ENCODE results near the gene DPM2.

Gene DPM2

DNA sequence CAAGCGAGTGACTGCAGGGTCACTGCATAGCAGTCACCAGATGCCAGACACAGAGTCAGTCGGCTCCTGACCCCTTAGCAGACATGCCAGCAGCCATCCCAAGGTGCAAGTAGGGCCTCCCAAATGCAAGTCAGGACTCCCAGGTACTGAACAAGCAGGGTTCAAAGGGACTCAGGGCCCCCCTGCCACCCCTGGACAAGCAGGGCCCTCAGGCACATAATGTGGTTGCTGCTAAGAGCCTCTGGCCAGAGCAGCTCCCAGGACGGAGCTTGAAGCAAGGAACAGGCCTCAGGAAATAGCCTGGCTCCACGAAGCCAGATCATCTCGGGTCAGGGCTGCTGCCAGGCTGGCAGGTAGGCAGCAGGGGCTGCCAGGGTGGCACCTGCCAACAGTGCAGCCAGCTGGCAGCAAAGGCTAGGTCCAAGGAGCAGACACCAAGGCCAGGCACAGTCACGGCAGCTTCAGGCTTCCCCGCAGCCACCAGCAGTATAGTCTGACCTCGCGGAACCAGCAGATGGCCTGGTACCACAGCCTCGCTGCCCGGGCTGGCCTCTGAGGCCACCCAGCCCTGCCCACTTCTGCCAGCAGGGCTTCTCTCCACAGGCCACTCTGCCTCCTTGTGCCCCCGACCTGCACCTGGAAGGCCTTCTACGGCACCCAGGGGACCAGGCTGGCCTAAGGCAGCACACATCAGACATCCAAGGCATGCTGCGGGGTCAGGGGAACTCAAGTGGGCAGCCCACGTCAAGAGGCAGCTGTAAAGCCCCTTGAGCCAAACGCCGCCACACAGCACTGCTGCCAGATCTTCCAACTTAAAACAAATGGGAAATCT lies 35.7 kb upstream of the DPM2 start:
- DNase-seq (ENCODE audit: low read depth, low spot score), result no peak

DNA sequence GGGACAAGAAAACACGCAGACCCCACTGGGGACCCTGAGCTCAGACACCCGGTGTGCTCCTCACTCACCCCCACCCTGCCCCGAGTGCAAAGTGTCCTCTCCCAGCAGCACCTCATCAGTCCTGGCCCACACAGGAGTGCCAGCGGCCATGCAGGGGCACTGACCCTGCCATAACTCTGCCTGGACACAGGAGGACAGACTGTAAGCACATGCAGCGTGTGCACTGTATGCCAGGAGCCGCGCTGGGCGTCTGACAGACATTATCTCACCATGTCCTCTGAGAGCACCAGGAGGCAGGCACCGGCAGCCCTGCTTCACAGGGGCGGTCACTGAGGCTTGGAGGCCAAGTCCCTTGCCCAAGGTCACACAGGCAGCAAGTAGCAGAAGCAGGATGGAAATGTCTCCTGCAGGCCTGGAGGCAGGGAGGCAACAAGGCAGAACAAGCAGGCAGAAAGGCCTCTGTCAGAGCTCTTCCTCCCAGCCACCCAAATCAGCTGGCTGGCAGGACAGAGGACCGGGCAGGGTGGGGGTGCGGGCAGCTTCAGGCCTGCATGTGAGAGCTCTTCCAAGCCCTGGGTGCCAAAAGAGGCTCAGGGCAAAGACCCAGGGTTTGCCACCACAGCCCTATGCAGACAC lies 34.7 kb upstream of the DPM2 start:
- no peak for DNase-seq (ENCODE audit: low read depth, low spot score)

- no peak for DNase-seq (ENCODE audit: low read depth, low spot score)
Observed at GRCh38 chr9:127971357-127972235, 33.9 kb upstream of the DPM2 start.

GRCh38 chr9:127970401-127971313 lies 33.0 kb upstream of the DPM2 start:
- peak; percentile 46 for DNase-seq (ENCODE audit: low read depth, low spot score)

- no peak for DNase-seq (ENCODE audit: low read depth, low spot score)
Observed at GRCh38 chr9:127968700-127969383, 31.2 kb upstream of the DPM2 start.

DNA sequence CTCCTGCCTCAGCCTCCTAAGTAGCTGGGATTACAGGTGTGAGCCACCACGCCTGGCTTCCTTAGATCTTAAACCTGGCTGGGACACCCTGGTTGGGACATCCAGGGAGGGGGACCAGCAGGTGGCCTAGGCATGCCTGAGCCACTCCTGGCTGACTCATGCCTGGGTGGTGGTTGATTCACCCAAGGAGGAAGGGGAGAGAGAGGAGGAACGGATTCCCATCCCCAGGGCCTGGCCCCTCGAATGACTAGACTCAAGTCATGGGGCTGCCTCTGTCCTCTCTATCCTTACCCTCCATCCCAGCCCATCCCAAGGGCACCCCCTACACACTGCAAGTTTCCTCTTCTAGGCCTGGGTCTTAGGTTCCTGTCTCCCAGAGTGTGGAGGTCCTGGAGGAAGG lies 30.4 kb upstream of the DPM2 start:
- no peak for DNase-seq (ENCODE audit: low read depth, low spot score)

DNA sequence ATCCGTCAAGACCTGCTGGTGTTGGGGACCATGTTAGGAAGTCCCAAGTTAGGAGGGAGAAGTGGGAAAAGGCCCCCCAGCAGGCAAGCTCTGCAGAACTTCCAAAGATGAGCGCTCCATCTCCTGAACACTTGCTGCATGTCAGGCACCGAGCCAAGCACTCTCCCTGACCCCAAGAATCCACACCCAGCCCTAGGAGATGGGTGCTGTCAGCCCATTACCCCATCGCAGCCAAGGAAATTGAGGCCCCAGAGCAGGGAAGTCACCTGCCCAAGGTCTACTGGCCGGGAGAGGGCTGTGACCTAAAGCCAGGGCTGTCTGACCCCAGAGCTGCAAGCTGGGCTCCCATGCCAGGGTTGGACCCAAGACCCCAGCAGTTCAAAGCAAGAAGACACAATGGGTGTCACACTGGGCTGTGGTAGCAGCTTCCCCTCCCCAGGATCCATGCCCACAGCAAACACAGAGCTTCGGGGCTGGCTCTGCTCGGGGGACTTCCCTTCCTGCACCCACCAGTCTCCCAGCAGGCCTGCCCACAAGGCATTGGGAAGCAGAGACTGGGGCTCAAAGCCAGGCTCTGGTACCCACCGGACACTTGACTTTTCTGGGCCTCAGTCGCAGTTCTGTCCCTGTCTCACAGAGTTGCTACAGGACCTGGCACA lies 29.6 kb upstream of the DPM2 start:
- DNase-seq (ENCODE audit: low read depth, low spot score), result no peak

DNA sequence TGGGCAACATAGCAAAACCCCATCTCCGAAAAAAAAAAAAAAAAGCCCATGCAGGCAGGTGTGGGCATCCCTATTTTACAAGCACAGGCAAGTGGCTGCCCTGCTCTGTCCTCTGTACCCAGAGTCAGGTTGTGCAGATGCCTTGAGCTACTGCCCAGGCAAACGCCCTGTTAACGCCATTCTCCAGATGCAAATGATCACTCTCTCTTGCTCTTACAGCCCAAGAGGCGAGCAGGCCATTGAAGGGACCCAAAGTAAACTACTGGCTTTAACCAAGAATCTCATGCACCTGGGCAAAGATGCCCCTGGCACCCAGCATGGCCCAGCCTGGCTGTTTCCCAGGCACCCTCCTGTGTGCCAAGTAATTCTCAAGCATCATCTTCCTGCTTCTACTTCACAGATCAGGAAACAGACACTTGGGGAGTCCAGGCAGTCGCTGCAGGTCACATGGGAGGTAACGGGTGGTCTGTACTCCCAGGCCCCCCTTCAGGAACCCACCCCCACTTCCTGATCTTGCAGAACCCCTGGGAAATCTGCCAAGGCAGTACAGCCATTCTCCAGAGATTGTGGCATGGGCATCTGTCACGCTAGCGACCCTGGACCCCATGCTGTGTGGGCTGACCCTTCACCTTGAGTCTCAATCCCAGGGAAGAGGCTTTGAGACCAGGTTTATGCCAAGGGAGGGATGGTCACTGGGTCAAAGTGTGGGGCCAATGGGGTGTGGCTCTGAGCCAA lies 28.9 kb upstream of the DPM2 start:
- DNase-seq (ENCODE audit: low read depth, low spot score), result no peak

DNA sequence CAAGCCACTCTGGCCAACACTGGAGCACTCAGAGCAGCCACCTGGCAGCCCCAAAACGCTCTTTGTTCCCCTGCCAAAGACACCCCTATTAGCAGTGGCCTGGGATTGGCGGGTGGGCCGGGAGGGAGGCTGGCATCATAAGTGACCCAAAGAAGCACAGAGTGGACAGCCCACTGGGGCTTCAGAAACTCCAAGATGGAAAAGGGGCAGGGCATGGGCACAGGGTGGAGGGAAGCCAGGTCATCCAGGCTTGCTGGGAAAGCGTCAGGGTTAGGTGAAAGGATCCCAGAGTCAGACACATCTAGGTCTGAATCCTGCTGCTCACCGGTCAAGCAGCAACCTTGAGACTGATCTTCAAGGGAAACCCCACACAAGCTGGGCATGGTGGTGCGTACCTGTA lies 28.3 kb upstream of the DPM2 start:
- DNase-seq (ENCODE audit: low read depth, low spot score), result no peak

- DNase-seq (ENCODE audit: low read depth, low spot score), result no peak
Observed at GRCh38 chr9:127963359-127964064, 25.9 kb upstream of the DPM2 start.

DNA sequence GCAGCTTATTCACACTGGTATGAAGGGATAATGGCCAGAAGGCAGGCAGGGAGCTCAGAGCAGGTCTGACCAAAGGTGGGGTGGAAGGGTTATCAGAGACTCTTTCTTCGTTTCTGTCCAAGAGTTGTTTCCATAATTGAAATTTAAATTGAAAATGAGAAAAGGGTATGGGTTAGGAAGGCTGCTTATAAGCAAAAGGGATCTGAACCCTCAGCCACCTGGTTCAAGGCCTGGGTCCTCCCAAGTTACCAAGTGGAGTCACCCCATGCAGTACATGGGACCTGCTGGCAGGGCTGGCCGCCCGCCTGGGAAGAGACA lies 25.3 kb upstream of the DPM2 start:
- no peak for DNase-seq (ENCODE audit: low read depth, low spot score)

DNA sequence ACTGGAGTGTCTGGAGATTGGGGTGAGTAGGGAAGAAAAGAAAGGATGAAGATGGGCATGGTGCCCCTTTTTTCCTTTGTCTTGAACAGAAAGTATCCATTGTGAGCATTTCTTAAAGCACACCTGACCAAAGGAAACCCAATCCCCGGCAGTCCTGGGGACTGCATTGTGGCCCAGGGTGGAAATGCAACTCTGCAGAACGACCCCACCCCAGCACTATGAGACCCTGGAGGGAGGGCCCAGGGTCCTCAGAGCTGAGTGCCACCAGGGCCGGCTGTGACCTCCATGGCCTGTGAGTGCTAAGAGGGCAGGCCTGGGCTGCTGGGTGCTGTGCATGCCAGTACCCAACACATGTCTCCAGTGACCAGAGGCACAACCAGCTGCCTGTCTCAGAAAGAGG lies 24.6 kb upstream of the DPM2 start:
- no peak for DNase-seq (ENCODE audit: low read depth, low spot score)

- DNase-seq (ENCODE audit: low read depth, low spot score), result no peak
Observed at GRCh38 chr9:127961613-127962155, 24.0 kb upstream of the DPM2 start.

DNA sequence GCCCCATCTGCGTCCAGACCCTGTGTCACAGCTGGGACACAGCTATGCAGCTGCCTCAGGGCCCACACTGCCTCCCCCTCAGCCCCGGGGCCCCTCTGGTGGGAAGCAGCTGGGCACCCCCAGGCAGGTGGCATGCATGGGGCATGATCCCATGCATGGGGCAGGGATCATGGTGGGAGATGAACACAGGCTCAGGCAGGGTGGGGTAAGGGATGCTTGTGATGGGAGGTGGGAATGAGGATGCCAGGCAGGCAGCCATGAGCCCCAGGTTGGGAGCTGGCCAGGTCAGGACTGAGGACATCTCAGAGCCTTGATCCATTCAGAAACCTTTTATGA lies 23.5 kb upstream of the DPM2 start:
- DNase-seq (ENCODE audit: low read depth, low spot score), result no peak

- no peak for DNase-seq (ENCODE audit: low read depth, low spot score)
Observed at GRCh38 chr9:127960410-127961154, 22.9 kb upstream of the DPM2 start.

GRCh38 chr9:127959841-127960409 lies 22.3 kb upstream of the DPM2 start:
- DNase-seq (ENCODE audit: low read depth, low spot score), result no peak

DNA sequence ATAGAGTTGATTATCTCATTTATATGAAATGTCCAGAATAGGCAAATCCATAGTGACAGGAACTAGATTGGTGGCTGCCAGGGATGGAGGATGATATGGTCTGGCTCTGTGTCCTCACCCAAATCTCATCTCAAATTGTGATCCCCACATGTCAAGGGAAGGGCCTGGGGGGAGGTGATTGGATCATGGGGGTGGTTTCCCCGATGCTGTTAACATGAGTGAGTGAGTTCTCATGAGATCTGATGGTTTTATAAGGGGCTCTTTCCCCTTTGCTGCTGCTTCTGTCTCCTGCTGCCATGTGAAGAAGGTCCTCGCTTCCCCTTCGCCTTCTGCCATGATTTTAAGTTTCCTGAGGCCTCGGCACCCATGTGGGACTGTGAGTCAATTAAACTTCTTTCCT lies 21.7 kb upstream of the DPM2 start:
- no peak for DNase-seq (ENCODE audit: low read depth, low spot score)

DNA sequence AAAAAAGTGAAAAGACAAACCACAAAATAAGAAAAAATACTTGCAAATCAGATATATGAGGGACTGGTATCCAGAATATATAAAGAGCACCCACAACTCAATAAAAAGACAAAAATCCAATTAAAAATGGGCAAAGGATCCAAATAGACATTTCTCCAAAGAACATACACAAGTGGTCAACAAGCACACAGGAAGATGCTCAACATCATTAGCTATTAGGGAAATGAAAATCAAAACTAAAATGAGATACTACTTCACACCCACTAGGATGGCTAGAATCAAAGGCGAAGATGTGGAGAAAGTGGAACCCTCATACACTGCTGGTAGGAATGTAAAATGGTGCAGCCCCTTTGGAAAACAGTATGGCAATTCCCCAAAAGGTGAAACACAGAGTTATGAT lies 21.1 kb upstream of the DPM2 start:
- DNase-seq (ENCODE audit: low read depth, low spot score), result no peak
